Measurements from ENCODE around the gene PBX1.

The PBX1 gene

GRCh38 chr1:164559342-164560051, 513 bp downstream of the PBX1 start:
- Histone ChIP-seq H3K4me1 (ENCODE audit: low read length) (0 out of 2 replicates have a peak, but pooled peaks cover 2% of the 10 kb centered on the region), H3K79me2 (ENCODE audit: low read length) (no peaks in the 10 kb centered on the region), H3K36me3 (replicated peaks; ENCODE audit: low read depth, low read length) (no peaks in the 10 kb centered on the region), H3K9ac (ENCODE audit: low read length) (no peak overlapping the region), H3K4me2 (ENCODE audit: low read length) (peak overlapping the region; percentile 76), H3K4me3 (ENCODE audit: low read length) (peak overlapping the region; percentile 79), H4K20me1 (ENCODE audit: insufficient read depth, low read length) (no peaks in the 10 kb centered on the region), H3K9me3 (ENCODE audit: insufficient read depth, low read length) (no peaks in the 10 kb centered on the region), H3K27me3 (ENCODE audit: low read depth, low read length) (peaks cover 8% of the 10 kb centered on the region), H3K27ac (ENCODE audit: low read length) (no peak overlapping the region), H2AFZ (ENCODE audit: low read depth, low read length) (no peak overlapping the region)
- no peak for TF ChIP-seq CTCF (IDR thresholded peaks at IDR 0.05; ENCODE audit: low read depth, low read length)
- TF ChIP-seq EZH2phosphoT487 (IDR thresholded peaks at IDR 0.05; ENCODE audit: low read depth), result no peak

- no peak overlapping the region for H2AFZ ChIP-seq (ENCODE audit: low read depth, low read length)
- no peak overlapping the region for H3K4me2 ChIP-seq (ENCODE audit: low read length)
- no peaks in the 10 kb centered on the region for H3K79me2 ChIP-seq (ENCODE audit: low read length)
- no peak overlapping the region for H3K4me3 ChIP-seq (ENCODE audit: low read length)
- no peaks in the 10 kb centered on the region for H3K9me3 ChIP-seq (ENCODE audit: insufficient read depth, low read length)
- H3K36me3 ChIP-seq (replicated peaks; ENCODE audit: low read depth, low read length), result no peaks in the 10 kb centered on the region
- peaks cover 8% of the 10 kb centered on the region for H3K27me3 ChIP-seq (ENCODE audit: low read depth, low read length)
- no peaks in the 10 kb centered on the region for H4K20me1 ChIP-seq (ENCODE audit: insufficient read depth, low read length)
- H3K4me1 ChIP-seq (ENCODE audit: low read length), result 0 out of 2 replicates have a peak, but pooled peaks cover 2% of the 10 kb centered on the region
- TF ChIP-seq EZH2phosphoT487 (IDR thresholded peaks at IDR 0.05; ENCODE audit: low read depth), result no peak
- TF ChIP-seq CTCF (IDR thresholded peaks at IDR 0.05; ENCODE audit: low read depth, low read length), result no peak
- H3K27ac ChIP-seq (ENCODE audit: low read length), result no peak overlapping the region
- no peak overlapping the region for H3K9ac ChIP-seq (ENCODE audit: low read length)
Observed at GRCh38 chr1:164560121-164560541, 1.1 kb downstream of the PBX1 start.

- H3K27ac ChIP-seq (ENCODE audit: low read length), result no peak overlapping the region
- no peak overlapping the region for H3K9ac ChIP-seq (ENCODE audit: low read length)
- H3K4me1 ChIP-seq (ENCODE audit: low read length), result 0 out of 2 replicates have a peak, but pooled peaks cover 2% of the 10 kb centered on the region
- H3K9me3 ChIP-seq (ENCODE audit: insufficient read depth, low read length), result no peaks in the 10 kb centered on the region
- TF ChIP-seq EZH2phosphoT487 (IDR thresholded peaks at IDR 0.05; ENCODE audit: low read depth) (no peak), CTCF (IDR thresholded peaks at IDR 0.05; ENCODE audit: low read depth, low read length) (no peak)
- no peaks in the 10 kb centered on the region for H4K20me1 ChIP-seq (ENCODE audit: insufficient read depth, low read length)
- H2AFZ ChIP-seq (ENCODE audit: low read depth, low read length), result no peak overlapping the region
- H3K27me3 ChIP-seq (ENCODE audit: low read depth, low read length), result peaks cover 8% of the 10 kb centered on the region
- H3K36me3 ChIP-seq (replicated peaks; ENCODE audit: low read depth, low read length), result no peaks in the 10 kb centered on the region
- no peak overlapping the region for H3K4me2 ChIP-seq (ENCODE audit: low read length)
- no peak overlapping the region for H3K4me3 ChIP-seq (ENCODE audit: low read length)
- H3K79me2 ChIP-seq (ENCODE audit: low read length), result no peaks in the 10 kb centered on the region
Observed at GRCh38 chr1:164560556-164560955, 1.6 kb downstream of the PBX1 start.

- no peaks in the 10 kb centered on the region for H3K9me3 ChIP-seq (ENCODE audit: insufficient read depth, low read length)
- H3K4me1 ChIP-seq (ENCODE audit: low read length), result 0 out of 2 replicates have a peak, but pooled peaks cover 2% of the 10 kb centered on the region
- H3K27ac ChIP-seq (ENCODE audit: low read length), result no peak overlapping the region
- H3K36me3 ChIP-seq (replicated peaks; ENCODE audit: low read depth, low read length), result no peaks in the 10 kb centered on the region
- H3K4me2 ChIP-seq (ENCODE audit: low read length), result no peak overlapping the region
- TF ChIP-seq EZH2phosphoT487 (IDR thresholded peaks at IDR 0.05; ENCODE audit: low read depth) (no peak), CTCF (IDR thresholded peaks at IDR 0.05; ENCODE audit: low read depth, low read length) (no peak)
- no peak overlapping the region for H2AFZ ChIP-seq (ENCODE audit: low read depth, low read length)
- H3K79me2 ChIP-seq (ENCODE audit: low read length), result no peaks in the 10 kb centered on the region
- H3K9ac ChIP-seq (ENCODE audit: low read length), result no peak overlapping the region
- no peaks in the 10 kb centered on the region for H4K20me1 ChIP-seq (ENCODE audit: insufficient read depth, low read length)
- H3K27me3 ChIP-seq (ENCODE audit: low read depth, low read length), result peaks cover 10% of the 10 kb centered on the region
- no peak overlapping the region for H3K4me3 ChIP-seq (ENCODE audit: low read length)
Observed at GRCh38 chr1:164561007-164561406, 2.0 kb downstream of the PBX1 start.

Measured in OCI-LY3 (cell line).